Measurements from ENCODE around the gene TMEM238L. TPM values are rescaled to one million over a fixed set of nuclear protein-coding genes. Genes with fewer than 3 reads are reported as not detected.

Gene TMEM238L
- total and polyA plus RNA-seq, 2 of the 8 experiments (the other 6 are each of a cell fraction or from before 2014, with no cell fraction given) = not detected

DNA sequence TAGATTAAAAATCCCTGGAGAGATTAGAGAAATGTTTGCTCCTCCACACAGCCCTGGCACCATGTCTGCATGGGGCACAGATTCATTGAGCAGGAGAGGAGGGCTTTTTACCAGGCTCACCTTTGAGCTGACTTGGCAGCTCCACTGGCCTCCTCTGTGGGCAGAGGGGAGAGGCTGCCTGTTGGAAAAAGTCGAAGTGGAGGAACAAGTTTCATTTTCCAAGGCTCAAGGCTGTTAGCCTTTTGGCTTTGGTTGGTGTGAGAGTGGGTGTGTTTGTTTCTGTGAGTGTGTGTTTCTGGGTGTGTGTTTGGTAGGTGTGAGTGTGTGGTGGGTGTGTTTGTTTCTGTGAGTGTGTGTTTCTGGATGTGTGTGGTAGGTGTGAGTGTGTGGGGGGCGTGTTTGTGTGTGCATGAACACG, 5.6 kb downstream of the TMEM238L start (continued):
- TF ChIP-seq CHD7 (IDR thresholded peaks at IDR 0.05; ENCODE audit: insufficient replicate concordance, low read length) (no peak), BCL11A (IDR thresholded peaks at IDR 0.05; ENCODE audit: low read depth in 2 of 2, low read length in 2 of 2) (no peak), CHD1 (IDR thresholded peaks at IDR 0.05; ENCODE audit: low read depth, low read length) (no peak), JUND (IDR thresholded peaks at IDR 0.05; ENCODE audit: low read length) (no peak), CTCF (IDR thresholded peaks at IDR 0.05; ENCODE audit: control extremely low read depth in 1 of 3, insufficient read depth in 1 of 3, low read depth in 1 of 3, low read length in 3 of 3) (no peak), HDAC6 (IDR thresholded peaks at IDR 0.05; ENCODE audit: low read depth, low read length) (no peak), CBX5 (IDR thresholded peaks at IDR 0.05; ENCODE audit: low read depth, low read length) (no peak), NANOG (IDR thresholded peaks at IDR 0.05; ENCODE audit: insufficient read depth, low read depth, low read length, poor library complexity, severe bottlenecking) (no peak), ASH2L (IDR thresholded peaks at IDR 0.05; ENCODE audit: low read length) (no peak), BRCA1 (IDR thresholded peaks at IDR 0.05; ENCODE audit: low read depth, low read length) (no peak)
